HG03354 (cell line): Measurements from ENCODE around the gene NHP2.

Experiments used
- ATAC-seq: cut with Tn5 transposase; IDR thresholded peaks from one replicate; pipeline ENCODE4 v1.9.1; 2021; ENCODE audit warnings: mild to moderate bottlenecking; ENCODE audit not compliant: unreplicated experiment, poor library complexity, severe bottlenecking

Gene NHP2

DNA sequence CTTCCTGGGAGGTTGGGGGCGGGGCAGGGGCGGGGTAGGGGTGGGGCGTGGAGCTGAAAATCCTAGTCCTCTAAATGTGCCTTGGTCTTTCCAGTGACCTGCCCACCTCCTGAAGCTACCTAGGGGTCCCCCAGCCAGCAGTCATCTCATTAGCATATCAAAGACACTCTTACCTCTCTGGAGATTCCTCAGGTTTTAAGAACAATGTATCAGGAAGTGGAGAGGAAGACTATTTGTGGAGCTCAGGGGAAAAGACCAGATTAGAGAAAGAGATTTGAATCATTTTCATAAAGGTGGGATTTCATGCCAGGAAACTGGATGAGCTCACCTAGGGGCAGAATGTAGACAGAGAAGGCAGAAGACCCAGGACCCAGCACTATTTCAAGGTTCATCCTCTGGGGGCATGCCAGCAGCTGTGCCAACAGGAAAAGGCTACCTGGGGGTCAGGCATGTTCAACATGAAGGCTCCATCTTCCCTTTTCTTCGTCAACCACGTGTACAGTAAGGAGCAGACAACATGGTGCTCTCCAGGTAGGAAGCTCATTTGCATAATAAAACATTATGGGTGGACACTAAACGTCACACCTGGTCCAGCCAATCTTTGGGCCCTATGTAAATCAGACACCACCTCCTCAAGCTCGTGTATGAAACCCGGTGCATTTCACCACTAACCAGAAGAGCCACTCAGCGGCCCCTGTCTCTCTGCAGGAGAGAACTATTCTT, 26.6 kb upstream of the NHP2 start:
- ATAC-seq = no peak

DNA sequence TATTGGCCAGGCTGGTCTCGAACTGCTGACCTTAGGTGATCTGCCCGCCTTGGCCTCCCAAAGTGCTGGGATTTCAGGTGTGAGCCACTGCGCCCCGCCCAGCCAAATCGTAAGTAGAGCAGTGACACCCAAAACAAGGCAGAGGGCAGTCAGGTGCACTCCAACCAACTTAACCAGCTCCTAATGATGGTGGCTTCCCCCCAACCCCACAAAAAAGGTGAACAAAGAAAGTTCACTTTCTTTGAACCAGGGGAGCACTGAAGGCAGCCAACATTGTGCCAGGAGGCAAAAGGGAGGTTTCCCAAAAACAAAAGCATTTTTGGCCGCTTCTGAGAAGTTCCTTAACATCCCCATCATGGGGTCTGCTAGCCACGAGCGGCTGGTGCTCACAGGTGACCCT, 23.9 kb upstream of the NHP2 start:
- ATAC-seq = no peak

DNA sequence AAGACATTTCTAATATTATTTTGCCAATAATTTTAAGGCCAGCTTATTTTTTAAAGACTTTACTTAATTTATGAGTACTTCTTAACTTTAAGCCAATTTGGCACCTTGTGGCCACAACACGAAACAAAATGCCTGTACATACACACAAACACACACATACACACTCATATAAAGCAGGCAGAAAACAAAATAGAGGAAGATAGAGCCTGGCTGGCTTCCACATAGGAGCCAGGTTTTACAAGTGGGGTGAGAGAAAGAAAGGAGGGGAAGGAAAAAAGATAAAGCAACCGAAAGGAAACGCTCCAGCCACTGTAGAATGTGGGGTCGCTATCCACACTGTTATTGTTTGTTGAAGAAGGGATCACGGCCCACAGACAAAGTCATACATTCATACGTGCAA, 23.1 kb upstream of the NHP2 start:
- ATAC-seq = no peak

DNA sequence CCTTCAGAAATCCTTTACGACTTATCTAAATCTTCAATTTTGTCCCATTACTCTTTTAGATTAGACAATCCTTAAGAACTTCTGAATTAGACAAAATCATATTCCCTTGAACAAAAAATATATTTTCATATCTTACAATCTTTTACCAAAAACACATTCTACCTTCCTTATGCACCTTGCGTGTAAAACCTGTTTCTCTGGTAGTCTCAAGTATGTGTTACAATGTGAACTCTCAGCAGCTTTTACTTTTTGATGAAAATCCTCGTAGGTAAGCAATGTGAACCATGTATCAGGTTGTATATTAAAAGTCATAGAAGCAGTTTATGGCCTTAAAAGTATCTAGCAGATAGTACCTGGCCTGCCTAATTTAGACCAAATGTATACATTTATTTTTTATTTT, 20.8 kb upstream of the NHP2 start:
- ATAC-seq = no peak

DNA sequence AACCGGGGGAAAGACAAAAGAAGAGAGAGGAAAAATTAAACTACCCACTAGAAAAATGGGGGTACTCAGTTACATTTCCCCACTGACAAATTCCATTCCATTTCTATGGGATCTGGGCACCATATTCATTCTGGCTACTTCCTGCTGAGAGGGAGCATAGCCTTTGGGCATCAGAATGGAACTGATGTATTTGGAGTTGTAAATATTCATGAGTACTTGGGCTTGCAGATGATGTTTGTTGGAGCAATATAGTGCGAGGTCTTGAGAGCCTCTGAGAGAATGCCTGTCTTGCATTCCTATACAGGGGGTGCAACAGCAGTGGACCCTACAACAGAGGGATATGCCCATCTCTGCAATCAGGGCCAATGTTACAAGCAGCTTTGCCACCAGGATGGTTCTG, 16.8 kb upstream of the NHP2 start:
- ATAC-seq = no peak

DNA sequence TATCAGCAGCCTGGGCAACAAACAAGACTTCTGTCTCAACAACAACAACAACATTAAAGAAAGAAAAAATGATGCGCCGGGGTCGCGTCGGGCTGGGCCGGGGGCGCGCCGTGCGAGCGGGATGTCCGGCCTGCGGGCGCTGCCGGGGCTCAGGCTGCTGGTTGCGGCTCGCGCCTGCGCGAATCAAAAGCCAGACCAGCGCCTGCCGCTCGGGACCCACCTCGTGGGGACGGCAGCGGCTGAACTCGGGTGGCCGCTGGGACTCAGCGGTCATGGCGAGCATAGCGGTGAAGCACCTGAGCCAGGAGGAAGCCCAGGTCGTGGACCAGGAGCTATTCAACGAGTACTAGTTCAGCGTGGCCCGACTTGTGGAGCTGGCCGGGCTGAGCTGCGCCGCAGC, 11.9 kb upstream of the NHP2 start:
- no peak for ATAC-seq

DNA sequence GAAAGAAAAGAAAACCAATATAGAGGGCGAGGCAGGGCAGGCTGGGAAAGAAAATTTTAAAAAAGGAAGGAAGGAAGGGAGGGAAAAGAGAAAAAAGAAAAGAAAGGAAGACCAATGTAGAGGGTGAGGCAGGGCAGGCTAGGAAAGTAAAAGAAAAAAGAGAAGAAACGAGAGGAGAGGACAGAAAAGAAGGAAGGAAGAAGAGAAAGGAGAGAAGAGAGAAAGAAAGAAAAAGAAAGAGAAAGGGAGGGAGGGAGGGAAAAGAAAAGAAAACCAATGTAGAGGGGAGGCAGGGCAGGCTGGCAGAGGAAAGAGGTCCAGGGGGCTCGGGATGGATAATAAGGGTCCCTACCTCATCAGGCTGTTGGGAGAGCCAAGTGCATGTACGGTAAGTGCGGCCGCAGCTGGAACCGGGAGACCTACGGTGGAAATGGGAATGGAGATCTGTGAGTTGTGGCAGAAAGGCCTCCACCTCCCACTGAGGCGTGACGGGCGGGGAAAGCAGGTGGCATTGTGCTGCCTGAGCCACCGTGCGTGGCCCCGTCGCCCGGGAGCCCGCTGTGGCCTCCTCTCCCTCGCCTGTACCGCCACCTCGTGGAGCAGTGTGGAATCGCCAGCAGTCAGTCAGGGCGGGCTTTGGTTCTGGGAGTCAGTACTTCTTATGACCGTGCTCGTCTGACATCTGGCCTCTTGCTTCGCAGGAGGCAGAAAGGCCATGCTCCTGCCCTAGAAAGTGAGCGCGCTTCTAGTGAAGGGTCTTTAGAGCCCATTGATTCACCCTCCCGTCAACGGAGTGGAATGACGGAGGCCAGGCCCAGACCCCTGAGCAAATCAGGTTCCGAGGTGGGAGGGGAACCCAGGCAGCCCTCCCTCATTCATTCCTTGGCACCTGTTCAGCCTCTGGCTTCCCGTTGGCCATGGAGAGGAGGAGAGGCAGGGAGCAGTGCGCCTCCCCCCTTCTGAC, 10.4 kb upstream of the NHP2 start:
- ATAC-seq = peak; percentile 95

DNA sequence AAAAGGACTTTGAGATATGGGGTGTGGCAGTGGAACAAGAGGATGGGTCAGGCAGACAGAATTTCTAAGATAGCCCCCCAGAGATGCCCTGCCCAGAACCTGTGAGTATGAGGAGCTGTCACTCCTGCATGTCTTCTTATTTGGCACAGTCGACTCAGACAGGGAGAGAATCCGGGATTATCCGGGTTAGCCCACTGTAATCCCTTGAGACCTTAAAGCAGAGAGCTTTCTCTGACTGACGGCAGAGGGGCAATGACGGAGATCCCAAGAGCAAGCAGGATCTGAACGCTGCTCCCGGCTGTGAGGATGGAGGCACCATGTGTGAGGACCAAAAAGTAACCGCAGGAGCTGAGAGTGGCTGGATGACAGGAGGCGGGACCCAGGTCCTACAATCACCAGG, 8.8 kb upstream of the NHP2 start:
- ATAC-seq = no peak

DNA sequence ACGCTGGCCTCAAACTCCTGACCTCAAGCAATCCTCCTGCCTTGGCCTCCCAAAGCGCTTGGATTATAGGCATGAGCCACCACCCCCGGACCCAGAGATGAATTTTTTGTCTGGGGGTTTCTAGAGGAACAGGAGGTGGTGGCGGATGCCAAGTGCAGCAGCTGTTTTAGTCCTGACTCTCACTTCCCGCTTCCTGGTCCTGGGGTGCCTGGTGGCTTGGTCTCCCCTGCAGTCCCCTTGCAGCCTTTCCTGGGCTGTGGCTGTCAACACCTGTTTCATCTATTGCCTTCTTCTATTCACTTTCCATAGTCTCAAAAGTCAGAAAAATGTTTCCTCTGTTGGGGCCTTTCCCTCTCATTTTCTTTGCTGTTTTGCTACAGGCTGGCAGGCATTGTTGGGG, 6.5 kb upstream of the NHP2 start:
- ATAC-seq = no peak

DNA sequence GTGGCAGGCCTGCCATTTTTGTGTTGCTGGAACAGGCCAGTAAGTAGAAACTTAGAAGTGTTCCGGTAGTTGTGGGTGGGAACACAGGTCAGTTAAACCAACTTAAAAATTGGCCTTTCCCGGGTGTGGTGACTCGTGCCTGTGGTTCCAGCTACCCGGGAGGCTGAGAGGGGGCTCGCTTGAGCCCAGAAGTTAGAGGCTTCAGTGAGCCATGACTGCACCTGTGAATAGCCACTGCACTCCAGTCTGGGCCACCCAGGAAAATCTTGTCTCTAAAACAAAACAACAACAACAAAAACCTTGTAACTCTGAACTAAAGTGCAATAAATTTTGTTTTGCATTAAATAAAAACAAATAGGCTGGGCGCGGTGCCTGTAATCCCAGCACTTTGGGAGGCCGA, 1.4 kb upstream of the NHP2 start:
- ATAC-seq = no peak

DNA sequence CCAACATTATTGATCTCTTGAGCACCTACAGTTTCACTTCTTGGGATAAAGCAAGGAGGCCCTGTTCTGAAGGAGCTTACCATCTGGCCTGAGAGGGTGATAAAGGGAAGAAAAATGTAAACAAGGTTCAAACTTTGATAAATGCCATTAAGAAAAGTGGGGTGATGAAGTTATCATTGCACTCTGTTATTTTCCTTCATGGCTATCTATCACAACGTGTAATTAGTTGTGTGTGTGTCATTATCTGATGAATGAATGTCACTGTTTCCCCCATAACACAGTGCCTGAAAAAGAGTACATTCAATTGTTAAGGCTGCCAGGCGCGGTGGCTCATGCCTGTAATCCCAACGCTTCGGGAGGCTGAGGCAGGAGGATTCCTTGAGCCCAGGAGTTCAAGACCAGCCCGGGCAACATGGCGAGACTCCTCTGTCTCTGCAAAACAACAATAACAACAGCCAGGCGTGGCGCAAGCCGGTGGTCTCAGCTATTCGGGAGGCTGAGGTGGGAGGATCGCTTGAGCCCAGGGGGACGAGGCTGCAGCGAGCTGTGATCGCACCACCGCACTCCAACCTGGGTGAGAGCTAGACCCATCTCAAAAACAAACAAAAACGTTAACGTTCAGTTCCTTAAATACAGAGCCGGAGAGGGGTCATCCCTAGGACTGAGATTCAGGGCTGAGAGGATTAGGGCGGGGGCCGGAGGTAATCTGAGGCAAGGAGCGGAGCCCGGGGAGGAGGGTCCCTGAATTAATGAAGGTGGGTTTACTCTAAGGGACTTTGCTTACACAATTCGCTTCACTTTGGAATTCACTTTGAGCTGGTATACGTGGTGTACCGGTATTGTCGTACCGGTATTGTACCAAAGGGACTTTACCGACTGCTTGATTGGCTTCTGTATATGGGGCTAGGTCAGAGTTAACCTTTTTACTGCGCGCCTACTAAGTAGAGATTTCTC, 917 bp downstream of the NHP2 start:
- ATAC-seq = no peak

DNA sequence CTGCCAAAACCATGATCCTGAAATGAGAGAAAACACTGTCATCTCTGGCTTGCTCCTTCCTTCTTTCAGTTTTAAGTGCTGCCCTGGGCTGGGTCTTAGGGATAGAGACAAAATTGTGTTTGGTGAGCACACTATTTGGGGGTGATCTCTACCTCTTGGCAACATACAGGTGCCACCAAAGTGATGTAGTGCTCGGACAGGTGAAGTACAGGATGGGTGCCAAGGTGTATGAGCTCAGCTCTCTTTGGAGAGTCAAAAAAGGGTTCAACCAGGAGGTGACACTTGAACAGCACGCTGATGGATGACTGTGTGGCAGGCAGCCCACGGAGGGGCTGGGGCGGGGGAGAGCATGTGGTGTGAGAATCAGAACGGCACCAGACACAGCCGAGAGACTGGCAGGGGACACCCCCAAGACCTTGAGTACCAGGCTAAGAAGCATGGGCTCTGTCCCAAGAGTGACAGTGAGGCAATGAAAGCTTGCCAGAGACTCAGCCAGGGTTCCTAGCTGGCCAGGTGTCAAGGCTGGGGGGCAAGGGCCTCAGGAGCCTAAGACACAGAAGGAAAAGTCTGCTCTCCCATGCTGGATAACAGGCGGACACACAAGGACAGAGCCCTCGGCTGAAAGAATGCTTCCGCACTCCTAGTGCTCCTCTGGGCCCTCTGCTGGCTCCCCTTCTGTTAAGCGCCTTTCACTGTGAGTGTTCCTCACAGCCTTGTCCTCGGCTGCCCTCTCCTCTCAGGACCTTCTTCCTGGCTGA, 2.5 kb downstream of the NHP2 start:
- ATAC-seq = no peak

DNA sequence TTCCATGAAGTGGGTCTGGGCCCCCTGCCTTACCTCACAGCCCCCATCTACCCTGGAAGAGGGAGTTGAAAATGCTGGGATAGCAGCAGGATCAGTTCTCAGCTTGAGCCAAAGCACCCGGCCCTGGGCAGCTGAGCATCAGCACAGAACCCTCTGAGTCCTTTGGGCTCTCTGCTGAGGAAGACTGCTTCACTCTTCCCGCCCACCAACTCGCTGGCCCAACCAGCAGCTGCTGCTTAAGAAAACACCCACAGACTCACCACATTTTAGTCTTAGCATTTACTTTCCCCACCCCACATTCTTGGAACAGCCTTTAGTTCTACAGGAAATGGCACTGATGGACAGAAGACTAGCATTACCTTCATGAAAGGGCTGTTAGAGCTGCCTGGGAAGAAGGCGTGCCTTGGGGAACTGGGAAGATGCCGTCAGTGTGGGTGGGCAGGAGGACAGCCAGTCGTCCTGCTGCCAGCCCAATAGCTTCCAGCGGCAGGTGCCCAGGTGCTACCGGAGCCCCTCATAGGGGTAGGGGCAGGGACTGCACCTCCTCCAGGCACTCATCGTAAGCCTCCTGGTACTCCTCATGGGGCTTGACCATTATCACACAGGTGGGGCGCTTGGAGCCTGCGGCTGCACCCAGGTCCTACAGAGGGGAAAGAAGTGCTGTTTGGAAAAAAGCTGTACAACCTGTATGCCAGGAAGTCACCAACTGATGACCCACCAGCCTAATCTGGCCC, 4.3 kb downstream of the NHP2 start:
- no peak for ATAC-seq

DNA sequence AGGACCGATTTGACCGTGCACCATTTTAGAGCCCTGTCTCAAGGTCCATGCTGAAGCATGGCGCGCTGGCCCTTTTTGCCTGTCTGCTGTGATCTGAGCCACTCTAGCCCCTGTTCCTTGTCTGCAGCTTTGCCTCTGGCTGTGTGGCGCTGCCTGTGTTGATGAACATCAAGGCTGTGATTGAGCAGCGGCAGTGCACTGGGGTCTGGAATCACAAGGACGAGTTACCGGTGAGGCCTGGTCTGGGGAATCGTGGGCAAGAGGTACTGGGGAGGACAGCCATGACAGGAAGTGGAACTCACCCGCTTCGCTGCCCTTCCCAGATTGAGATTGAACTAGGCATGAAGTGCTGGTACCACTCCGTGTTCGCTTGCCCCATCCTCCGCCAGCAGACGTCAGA, 6.3 kb downstream of the NHP2 start:
- ATAC-seq = no peak

DNA sequence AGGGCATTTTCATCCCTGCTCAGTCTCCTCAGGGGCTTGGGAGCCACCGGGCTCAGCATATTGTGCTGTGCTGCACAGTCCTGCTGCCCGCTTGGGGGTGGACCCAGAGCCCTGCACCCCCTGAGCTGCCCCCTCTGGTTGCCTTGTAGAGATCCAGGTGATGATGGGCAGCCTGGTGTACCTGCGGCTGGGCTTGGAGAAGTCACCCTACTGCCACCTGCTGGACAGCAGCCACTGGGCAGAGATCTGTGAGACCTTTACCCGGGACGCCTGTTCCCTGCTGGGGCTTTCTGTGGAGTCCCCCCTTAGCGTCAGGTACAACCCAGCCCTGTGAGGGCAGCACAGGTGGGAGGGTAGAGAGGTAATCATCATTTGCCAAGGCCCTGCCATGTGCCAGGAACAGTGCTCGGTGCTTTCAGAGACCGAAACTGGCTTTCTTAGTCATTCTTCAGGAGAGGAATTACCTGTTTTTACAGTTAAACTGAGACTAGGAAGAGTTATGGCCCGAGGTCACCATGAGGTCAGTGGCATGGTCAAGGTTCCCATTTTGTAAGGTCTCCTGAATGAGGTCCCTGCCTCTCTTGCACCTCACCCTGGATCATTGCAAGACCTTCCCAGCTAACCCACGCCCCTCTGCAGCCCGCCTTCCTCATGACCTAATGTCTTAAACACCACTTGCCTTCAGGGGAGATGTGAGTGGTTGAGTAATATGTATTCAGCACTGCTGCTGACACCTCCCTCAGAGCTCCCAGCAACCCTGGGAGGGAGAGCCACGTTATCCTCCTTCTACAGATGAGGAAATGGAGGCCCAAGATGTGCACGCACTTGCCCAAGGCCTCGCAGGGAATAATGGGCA, 7.5 kb downstream of the NHP2 start:
- ATAC-seq = peak; percentile 80

DNA sequence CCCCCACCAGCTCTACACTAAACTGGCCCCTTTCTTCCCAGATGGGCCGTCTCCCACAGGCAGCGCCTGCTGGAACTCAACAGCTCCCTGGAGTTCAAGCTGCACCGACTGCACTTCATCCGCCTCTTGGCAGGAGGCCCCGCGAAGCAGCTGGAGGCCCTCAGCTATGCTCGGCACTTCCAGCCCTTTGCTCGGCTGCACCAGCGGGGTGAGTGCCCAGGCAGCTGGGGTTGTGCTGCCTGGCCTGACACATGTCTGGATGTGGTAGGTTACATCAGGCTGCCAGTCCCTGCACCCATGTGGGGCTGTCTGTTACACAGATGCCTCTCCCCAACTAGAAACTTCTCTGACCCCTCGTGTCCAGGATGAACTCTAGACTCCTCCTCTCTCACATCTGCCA, 9.8 kb downstream of the NHP2 start:
- ATAC-seq = no peak

DNA sequence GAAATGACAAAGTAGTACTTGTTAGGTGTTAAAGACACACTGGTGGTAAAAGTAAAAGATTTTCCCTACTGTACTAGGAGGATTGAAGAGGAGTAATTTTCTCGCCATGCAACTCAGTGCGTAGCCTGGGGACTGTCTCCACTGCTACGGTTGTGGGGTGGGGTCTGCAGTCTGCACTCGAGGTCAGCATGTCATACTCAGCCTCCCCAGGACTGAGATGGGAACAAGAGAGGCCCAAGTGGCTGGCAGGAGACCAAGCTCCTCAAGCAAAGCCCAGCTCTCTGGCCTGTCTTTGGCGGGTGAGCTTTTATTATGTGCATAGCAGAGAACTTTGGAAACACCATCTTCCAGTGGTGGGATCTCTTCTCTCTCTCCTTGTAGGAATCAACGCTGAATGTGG, 10.4 kb downstream of the NHP2 start:
- no peak for ATAC-seq

DNA sequence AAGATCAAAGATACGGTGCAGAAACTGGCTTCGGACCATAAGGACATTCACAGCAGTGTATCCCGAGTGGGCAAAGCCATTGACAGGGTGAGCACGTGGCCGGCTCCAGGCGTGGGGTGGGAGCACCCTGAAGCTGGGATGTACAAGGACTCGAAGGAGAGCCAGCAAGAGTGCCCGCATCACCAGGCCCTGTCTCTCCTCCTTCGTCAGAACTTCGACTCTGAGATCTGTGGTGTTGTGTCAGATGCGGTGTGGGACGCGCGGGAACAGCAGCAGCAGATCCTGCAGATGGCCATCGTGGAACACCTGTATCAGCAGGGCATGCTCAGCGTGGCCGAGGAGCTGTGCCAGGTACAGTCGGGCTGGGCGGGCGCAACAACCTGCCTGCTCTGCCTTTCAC, 11.0 kb downstream of the NHP2 start:
- no peak for ATAC-seq
